ENCODE results near the gene PAX8.

Gene PAX8

GRCh38 chr2:113264713-113265403 lies 13.9 kb downstream of the PAX8 start:
- no peak for DNase-seq

DNA sequence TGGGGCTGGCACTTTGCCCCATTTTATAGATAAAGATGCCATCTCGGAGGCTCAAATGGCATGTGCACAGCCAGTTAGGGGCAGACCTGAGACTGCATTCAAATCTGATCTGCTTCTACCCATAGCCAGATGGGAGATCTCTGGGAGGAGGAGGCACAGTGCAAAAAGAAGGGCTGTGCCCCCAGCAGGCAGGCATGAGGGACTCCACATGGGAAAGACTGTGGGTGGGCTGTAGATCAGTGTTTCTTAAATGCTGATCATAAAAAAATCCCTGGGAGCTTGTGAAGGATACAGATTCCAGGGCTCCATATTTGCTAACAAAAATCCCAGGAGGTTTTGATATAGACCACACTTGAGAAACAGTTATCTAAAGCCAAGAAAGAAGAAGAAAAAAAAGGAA lies 15.2 kb downstream of the PAX8 start:
- no peak for DNase-seq

- no peak for DNase-seq
Measured at GRCh38 chr2:113260991-113261390, 17.7 kb downstream of the PAX8 start.

DNA sequence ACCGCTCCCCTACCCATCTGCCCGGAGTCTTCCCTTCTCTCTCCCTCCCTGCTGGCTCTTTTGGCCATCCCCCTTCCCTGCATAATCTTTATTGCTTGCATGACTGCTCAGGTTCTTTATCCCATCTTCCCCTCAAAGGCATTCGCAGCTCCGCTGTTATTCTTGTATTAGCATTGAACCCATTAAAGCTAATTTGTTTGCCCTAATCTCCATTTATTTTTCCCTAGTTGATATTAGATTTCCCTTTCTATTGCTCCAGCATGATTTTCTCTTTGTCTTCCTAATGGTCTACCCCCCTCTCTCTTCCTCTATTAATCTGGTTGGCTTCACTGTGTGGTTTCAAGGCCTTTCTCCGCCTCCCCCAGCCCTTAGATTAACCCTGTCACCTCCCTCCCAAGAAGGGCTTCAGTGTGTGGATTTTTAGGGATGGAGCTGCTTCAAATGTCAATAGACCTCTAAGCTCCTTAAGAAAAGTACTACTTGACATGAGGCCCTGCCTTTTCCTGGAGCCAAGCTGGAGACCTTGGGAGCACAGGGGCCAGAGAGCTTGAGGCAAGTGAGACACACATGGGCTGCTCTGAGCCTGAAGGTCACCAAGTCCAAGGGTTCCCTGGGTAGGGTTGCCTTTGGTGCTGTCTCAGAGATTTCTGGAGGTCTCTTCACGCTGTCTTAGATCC lies 20.1 kb downstream of the PAX8 start:
- DNase-seq: no peak

DNA sequence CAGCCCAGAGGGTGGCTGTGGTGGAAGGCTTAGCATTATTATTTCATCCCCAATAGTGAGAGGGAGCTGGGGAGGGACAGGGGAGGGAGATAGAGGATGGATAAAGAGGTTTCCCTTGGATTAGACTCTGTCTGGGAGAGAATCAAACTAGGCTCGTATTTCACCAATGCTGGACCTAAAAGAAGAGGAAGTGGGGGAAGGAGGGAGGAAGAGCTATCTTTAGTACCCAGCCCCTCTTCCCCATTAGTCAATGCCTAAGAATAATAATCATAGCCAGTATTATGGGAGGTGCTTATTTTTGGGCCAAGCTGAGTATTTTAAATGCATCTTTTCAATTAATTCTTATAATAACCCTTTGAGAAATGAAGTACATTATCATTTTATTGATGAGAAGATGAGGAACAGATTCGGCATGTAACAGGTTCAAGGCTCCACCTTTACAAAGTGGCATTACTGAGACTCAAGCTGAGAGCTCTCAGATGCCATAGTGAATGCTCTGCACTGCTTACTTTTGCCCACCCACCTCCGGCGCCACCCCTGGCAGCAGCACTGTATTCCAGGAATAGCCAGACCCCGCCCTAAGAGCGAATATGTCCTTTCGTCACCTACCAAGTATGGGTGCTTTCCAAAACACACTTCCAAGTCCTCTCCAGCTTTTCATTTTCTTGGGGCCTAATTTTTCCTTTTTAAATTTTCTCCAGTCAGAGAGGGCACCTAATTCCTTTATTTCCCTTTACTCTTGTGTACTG lies 21.0 kb downstream of the PAX8 start:
- no peak for DNase-seq

- DNase-seq: no peak
Measured at GRCh38 chr2:113255140-113256070, 23.3 kb downstream of the PAX8 start.

DNA sequence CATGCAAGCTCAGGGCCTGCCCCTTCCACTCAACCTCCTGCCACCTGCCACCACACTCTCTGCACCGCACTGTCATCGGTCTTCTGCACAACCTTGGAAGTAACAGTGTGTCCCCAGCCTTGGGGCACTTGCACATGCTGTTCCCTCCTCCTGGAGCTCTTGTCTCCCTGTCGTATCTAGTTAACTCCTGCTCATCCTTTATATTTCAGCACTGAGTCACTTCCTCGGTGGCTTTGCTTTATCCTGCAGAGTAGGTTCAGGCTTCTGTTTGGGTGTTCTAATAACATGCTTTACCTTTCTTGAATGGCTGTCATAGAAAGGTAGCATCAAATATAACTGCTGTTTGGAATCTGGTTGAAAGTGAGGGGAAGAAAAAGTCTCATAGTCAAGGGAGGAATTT lies 25.3 kb downstream of the PAX8 start:
- DNase-seq: no peak

DNA sequence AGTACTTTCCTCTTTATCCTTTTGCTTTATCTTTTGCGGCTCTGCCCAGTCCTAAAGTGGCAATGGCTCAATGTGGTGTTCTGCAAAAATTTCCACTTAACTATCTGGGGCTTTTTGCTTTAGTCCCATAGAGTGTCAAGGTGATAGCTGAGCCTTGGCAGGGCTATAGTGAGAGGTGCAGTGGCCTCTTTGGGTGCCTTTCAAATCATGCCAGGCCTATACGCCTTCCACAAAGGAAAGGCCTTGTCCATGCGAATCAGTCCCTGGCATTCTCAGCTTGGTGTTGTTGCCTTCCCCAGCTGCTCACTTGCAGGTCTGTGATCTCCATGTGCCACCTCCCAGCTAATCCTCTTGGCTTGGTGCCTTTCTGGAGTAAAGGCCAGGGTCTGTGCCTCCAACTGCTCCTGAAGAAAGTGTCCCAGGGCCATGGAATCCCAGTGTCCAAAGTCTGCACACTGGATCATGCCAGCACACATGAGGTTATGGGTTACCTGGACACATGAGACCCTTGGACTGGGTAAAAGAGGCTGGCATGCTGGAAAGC lies 26.6 kb downstream of the PAX8 start:
- DNase-seq: no peak

GRCh38 chr2:113251118-113251517 lies 27.6 kb downstream of the PAX8 start:
- DNase-seq: no peak

DNA sequence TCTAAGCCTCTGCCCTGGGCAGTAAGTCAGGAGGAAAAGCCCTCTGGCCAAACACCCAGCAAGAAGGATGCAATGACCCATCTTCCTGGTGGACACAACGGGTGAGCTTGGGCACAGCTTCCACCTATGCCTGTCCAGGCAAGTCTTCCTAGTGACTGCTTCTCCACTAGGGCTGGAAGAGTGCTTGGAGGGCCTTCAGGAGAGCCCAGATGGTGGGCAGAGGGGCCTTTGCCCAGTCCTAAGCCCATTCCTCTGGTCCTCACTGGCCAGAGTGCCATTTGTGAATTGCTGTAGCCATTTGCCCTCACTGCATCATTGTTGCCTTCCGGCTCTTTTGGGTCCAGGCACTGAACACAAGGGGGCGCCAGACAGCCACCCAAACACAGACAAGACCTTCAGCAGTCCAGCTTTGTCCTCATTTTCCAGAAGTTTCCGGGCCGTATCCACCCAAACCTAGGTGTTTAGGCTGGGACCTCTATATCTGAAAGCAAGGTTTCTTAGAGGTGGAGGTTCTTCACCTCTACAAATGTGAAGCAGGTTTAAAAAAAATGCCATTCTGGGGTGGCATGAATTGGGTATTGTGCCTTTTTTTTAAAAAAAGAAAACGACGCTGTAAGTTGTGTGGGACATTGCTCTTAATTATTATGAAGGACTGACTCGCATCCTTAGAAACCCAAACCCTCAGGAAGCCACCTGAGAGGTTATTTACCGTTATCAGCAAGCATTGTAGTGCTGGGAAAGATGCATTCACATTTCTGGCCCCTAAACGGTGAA lies 29.5 kb downstream of the PAX8 start:
- DNase-seq: peak; percentile 75 to 78

DNA sequence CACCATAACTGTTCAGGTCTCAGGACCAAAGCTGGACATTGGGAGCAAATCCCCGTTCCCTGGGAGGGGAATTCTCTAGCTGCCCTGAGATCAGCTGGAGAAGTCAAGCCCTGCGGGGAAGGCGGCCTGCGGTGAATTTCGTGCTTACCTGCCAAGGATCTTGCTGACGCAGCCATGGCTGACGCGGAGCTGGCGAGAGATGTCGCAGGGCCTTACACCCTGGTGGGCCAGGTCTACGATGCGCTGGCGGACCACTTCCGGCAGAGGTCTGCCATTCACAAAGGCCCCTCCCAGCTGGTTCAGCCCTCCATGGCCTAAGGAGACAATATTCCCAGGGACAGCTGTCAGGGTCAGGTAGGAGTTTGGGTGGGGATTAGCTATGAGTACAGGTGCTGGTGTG lies 32.1 kb downstream of the PAX8 start:
- DNase-seq: no peak

GRCh38 chr2:113245276-113245711 lies 33.4 kb downstream of the PAX8 start:
- DNase-seq: no peak

GRCh38 chr2:113242327-113242726 lies 36.4 kb downstream of the PAX8 start:
- no peak for DNase-seq

- peak; percentile 40 to 56 for DNase-seq
Measured at GRCh38 chr2:113240915-113241911, 37.5 kb downstream of the PAX8 start.

- DNase-seq: no peak
Measured at GRCh38 chr2:113240150-113240914, 38.4 kb downstream of the PAX8 start.

GRCh38 chr2:113238871-113239839 lies 39.6 kb downstream of the PAX8 start:
- no peak for DNase-seq

GRCh38 chr2:113237604-113238160 lies 41.0 kb downstream of the PAX8 start:
- DNase-seq: no peak
